Spleen (tissue), 7 donors: ENCODE data around the gene TCIRG1.

Source experiments
- CTCF ChIP-seq, 11 experiments: fragments of 200-600 bp in 7 of 11; fragments of 450-650 bp in 4 of 11; sonication (generic) in 4 of 11; IDR thresholded peaks in 8 of 11; conservative IDR thresholded peaks in 3 of 11; 1 replicate in 7 of 11; 2 replicates in 4 of 11; pipeline versions ENCODE4 v1.4.0 to v1.8.0; 2016 to 2021; ENCODE audit warnings: antibody characterized with exemption in 11 of 11, inconsistent platforms in 4 of 11, mild to moderate bottlenecking in 1 of 11
- POLR2A ChIP-seq, 3 donors: fragments of 450-650 bp; IDR thresholded peaks; one replicate each; pipeline ENCODE4 v1.5.1; 2017; ENCODE audit warnings: antibody characterized with exemption in 3 of 3, mild to moderate bottlenecking in 1 of 3
- POLR2AphosphoS5 ChIP-seq, 3 donors: sonication (generic); formaldehyde crosslinking; IDR thresholded peaks; one replicate each; pipeline ENCODE4 v1.5.1; 2017; ENCODE audit warnings: antibody characterized with exemption in 3 of 3
- donor health status: DM: no; HTN: no; CAD: no; lungs with moderate emphysema.
- donor health status: DM: no; HTN: no; CAD: no.
- donor health status: DM: no; HTN: no; CAD: no.

GRCh38 chr11:68007498-68008380 is 31.1 kb upstream of the TCIRG1 start:
- TF ChIP-seq CTCF (IDR thresholded peaks at IDR 0.05 in 8 of 11, conservative IDR thresholded peaks at IDR 0.05 in 3 of 11) (no peak), POLR2A (IDR thresholded peaks at IDR 0.05) (no peak), POLR2AphosphoS5 (IDR thresholded peaks at IDR 0.05) (no peak)
